ENCODE results near the gene POMC. TPM values are rescaled to one million over a fixed set of nuclear protein-coding genes. Genes with fewer than 3 reads are reported as not detected.

The POMC gene
- total RNA-seq, 4 donors from 2014 or later, result 6.3 to 11.8 (median 9.2) TPM

GRCh38 chr2:25201794-25202193 is 33.4 kb upstream of the POMC start:
- DNase-seq, result no peak
- no peak overlapping the region for H3K4me3 ChIP-seq (replicated peaks in 1 of 3)
- no peaks in the 10 kb centered on the region for H3K9me3 ChIP-seq
- WGBS, 2 donors, result 93 to 98% methylated on average over 7 of the region's 7 CpGs
- H3K27me3 ChIP-seq, result no peaks in the 10 kb centered on the region
- H3K27ac ChIP-seq, result no peak overlapping the region
- TF ChIP-seq POLR2A (IDR thresholded peaks at IDR 0.05) (no peak), CTCF (IDR thresholded peaks at IDR 0.05) (no peak)
- no peaks in the 10 kb centered on the region for H3K36me3 ChIP-seq
- no peaks in the 10 kb centered on the region for H3K4me1 ChIP-seq
- intact Hi-C loops (cut with DNase I), result no loop called here

GRCh38 chr2:25201265-25201664 is 32.9 kb upstream of the POMC start:
- no peaks in the 10 kb centered on the region for H3K4me1 ChIP-seq
- no peak overlapping the region for H3K4me3 ChIP-seq (replicated peaks in 1 of 3)
- no peak overlapping the region for H3K27ac ChIP-seq
- no peaks in the 10 kb centered on the region for H3K27me3 ChIP-seq
- no peak for DNase-seq
- no peaks in the 10 kb centered on the region for H3K36me3 ChIP-seq
- no peaks in the 10 kb centered on the region for H3K9me3 ChIP-seq
- WGBS, 2 donors, result 94 to 95% methylated on average over 6 of the region's 6 CpGs
- intact Hi-C loops (cut with DNase I), result no loop called here
- no peak for TF ChIP-seq CTCF (IDR thresholded peaks at IDR 0.05)
- TF ChIP-seq POLR2A (IDR thresholded peaks at IDR 0.05), result no peak

DNA sequence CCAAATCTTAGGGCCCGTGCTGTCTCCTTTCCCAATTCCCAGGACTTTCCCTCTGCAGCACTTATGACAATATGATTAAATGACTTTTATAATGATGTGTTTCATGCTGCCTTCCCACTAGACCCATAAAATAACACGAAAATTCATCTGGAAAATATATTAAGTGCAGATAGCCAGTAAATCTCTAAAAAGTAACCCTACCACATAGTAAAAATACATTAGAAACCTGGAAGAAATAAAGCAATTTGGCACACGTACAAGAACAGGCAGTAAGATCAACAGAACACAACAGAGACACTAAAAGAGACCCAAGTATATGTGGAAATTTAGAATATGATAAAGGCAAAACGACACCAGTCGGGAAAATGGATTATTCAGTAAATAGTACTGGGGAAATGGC is 30.2 kb upstream of the POMC start:
- Histone ChIP-seq H3K4me3 (replicated peaks in 1 of 3) (no peak overlapping the region), H3K27ac (no peak overlapping the region), H3K36me3 (no peaks in the 10 kb centered on the region), H3K4me1 (no peaks in the 10 kb centered on the region), H3K9me3 (no peaks in the 10 kb centered on the region), H3K27me3 (no peaks in the 10 kb centered on the region)
- TF ChIP-seq POLR2A (IDR thresholded peaks at IDR 0.05), result no peak
- no peak for TF ChIP-seq CTCF (IDR thresholded peaks at IDR 0.05)
- WGBS, 2 donors, result 79 to 81% methylated on average over 5 of the region's 5 CpGs
- intact Hi-C loops (cut with DNase I), result no loop called here
- no peak for DNase-seq

GRCh38 chr2:25198209-25198525 is 29.8 kb upstream of the POMC start:
- intact Hi-C loops (cut with DNase I), result no loop called here
- no peak overlapping the region for H3K27ac ChIP-seq
- H3K9me3 ChIP-seq, result no peaks in the 10 kb centered on the region
- no peaks in the 10 kb centered on the region for H3K36me3 ChIP-seq
- H3K4me1 ChIP-seq, result no peaks in the 10 kb centered on the region
- no peak overlapping the region for H3K4me3 ChIP-seq (replicated peaks in 1 of 3)
- H3K27me3 ChIP-seq, result no peaks in the 10 kb centered on the region
- TF ChIP-seq CTCF (IDR thresholded peaks at IDR 0.05), result no peak
- no peak for TF ChIP-seq POLR2A (IDR thresholded peaks at IDR 0.05)
- 52 to 62% methylated on average over 4 of the region's 4 CpGs for WGBS, 2 donors
- no peak for DNase-seq

DNA sequence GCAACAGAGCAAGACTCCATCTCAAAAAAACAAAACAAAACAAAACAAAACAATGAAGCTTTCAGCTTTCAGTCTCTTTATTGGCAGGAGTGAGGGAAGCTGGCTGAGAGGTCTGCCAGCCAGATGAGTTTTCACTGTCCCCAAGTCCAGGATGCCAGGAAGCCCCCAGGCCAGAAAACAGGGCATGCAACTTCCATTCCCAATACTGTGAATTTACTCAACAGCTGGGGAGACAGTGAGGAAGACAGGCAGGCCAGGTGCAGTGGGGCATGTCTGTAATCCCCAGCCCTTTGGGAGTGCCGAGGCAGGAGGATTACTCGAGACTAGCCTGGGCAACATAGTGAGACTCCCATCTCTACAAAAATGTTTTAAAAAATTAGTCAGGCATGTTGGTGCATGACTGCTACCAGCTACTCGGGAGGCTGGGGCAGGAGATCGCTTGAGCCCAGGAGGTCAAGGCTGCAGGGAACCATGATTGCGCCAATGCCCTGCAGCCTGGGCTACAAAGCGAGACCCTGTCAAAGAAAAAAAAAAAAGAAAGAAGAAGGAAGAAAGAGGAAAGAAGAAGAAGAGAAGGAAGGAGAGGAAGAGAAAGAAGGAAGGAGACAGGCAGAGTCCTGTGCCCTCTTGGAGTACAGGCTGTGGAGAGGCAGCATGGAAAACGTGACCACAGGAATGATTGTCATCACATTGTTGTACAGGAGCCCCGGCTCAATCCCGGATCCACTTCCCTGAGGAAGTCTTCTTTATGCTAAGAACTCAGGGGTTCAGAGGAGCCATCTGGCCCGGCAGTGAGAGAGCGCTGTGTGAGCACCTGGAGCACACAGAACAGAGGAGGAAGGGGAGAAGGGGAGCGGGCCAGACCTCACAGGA is 29.2 kb upstream of the POMC start:
- no peaks in the 10 kb centered on the region for H3K9me3 ChIP-seq
- WGBS, 2 donors, result 70 to 74% methylated on average over 12 of the region's 12 CpGs
- DNase-seq, result no peak
- no peaks in the 10 kb centered on the region for H3K27me3 ChIP-seq
- no peak overlapping the region for H3K27ac ChIP-seq
- H3K4me3 ChIP-seq (replicated peaks in 1 of 3), result no peak overlapping the region
- no peaks in the 10 kb centered on the region for H3K36me3 ChIP-seq
- intact Hi-C loops (cut with DNase I), result no loop called here
- no peaks in the 10 kb centered on the region for H3K4me1 ChIP-seq
- TF ChIP-seq POLR2A (IDR thresholded peaks at IDR 0.05), result no peak
- TF ChIP-seq CTCF (IDR thresholded peaks at IDR 0.05), result no peak
